WTC11 (cell line): ENCODE results near the gene SRSF1. TPM values are rescaled to one million over a fixed set of nuclear protein-coding genes. Genes with fewer than 3 reads are reported as not detected.

Source experiments
- ATAC-seq: fragments of 200-7000 bp; cut with Tn5 transposase; 2 replicates; pipeline ENCODE4 v1.10.0; 2021; ENCODE audit warnings: mild to moderate bottlenecking, moderate library complexity
- CTCF ChIA-PET: fragments of 300-600 bp; sonication (Branson Sonifier 250); formaldehyde crosslinking; loops from one replicate; lab custom pipeline; 2021; ENCODE audit warnings: antibody characterized with exemption; lab: Charles Lee
- POLR2A ChIA-PET: fragments of 350-600 bp; sonication (Branson Sonifier 250); formaldehyde crosslinking; loops from one replicate; lab custom pipeline; 2021; ENCODE audit warnings: antibody characterized with exemption; lab: Charles Lee
- DNase-seq: peaks from one replicate; pipeline ENCODE4 v3.0.0; 2021; ENCODE audit warnings: low spot score
- H3K27ac Mint-ChIP-seq: 2 replicates; pipeline ENCODE4 v1.8.0; 2021; ENCODE audit warnings: mixed read lengths
- H3K27me3 Mint-ChIP-seq: 2 replicates; pipeline ENCODE4 v1.8.0; 2021; ENCODE audit warnings: low read depth, mild to moderate bottlenecking, moderate library complexity, mixed read lengths
- H3K36me3 Mint-ChIP-seq: 2 replicates; pipeline ENCODE4 v1.8.0; 2021; ENCODE audit warnings: mixed read lengths
- H3K4me1 Mint-ChIP-seq: 2 replicates; pipeline ENCODE4 v1.8.0; 2022; ENCODE audit warnings: mixed read lengths
- H3K4me3 Mint-ChIP-seq: 2 replicates; pipeline ENCODE4 v1.8.0; 2021; ENCODE audit warnings: mild to moderate bottlenecking, moderate library complexity, mixed read lengths
- H3K9me3 Mint-ChIP-seq: 2 replicates; pipeline ENCODE4 v1.8.0; 2021; ENCODE audit warnings: mixed read lengths
- MXD4 ChIP-seq: fragments of 250-450 bp; sonication (Bioruptor Pico); IDR thresholded peaks from 2 replicates; pipeline ENCODE4 v1.8.0; 2021; ENCODE audit warnings: mild to moderate bottlenecking, moderate library complexity, borderline replicate concordance
- ZNF138 ChIP-seq: sonication (generic); formaldehyde crosslinking; conservative IDR thresholded peaks from 2 replicates; pipeline ENCODE4 v1.8.1; 2022; ENCODE audit warnings: mild to moderate bottlenecking, moderate library complexity, missing genetic modification reagents
- total RNA-seq: library from RNA; stranded (reverse); gene quantifications from 3 replicates; pipeline ENCODE4 v1.2.3, GENCODE V29; 2021
- TF ChIP-seq, protein P1 (sequence below): sonication (generic); formaldehyde crosslinking; conservative IDR thresholded peaks from 2 replicates; pipeline ENCODE4 v1.8.1; 2023; ENCODE audit warnings: mild to moderate bottlenecking, low read depth, missing genetic modification reagents, moderate library complexity
- TF ChIP-seq, protein P2 (sequence below): sonication (generic); formaldehyde crosslinking; IDR thresholded peaks from 2 replicates; pipeline ENCODE4 v1.8.1; 2022; ENCODE audit warnings: mild to moderate bottlenecking, moderate library complexity, missing genetic modification reagents
- TF ChIP-seq, protein P3 (sequence below): fragments of 250-450 bp; sonication (Bioruptor Pico); IDR thresholded peaks from 2 replicates; pipeline ENCODE4 v2.1.2; 2022; ENCODE audit warnings: mild to moderate bottlenecking, moderate library complexity
- TF ChIP-seq, protein P4 (sequence below): fragments of 250-450 bp; sonication (Bioruptor Pico); IDR thresholded peaks from 2 replicates; pipeline ENCODE4 v1.9.0; 2021; ENCODE audit warnings: moderate library complexity, mild to moderate bottlenecking, inconsistent platforms, borderline replicate concordance
- TF ChIP-seq, protein P5 (sequence below): sonication (generic); formaldehyde crosslinking; IDR thresholded peaks from 2 replicates; pipeline ENCODE4 v1.8.0; 2022; ENCODE audit warnings: mild to moderate bottlenecking, missing genetic modification reagents
- TF ChIP-seq, protein P6 (sequence below): fragments of 250-450 bp; sonication (Bioruptor Pico); IDR thresholded peaks from 2 replicates; pipeline ENCODE4 v1.9.0; 2021; ENCODE audit warnings: mild to moderate bottlenecking
- TF ChIP-seq, protein P7 (sequence below): sonication (generic); formaldehyde crosslinking; IDR thresholded peaks from 2 replicates; pipeline ENCODE4 v1.8.0; 2022; ENCODE audit warnings: missing genetic modification reagents

Gene SRSF1
- total RNA-seq, 1 experiment from 2014 or later, result 387 TPM

DNA sequence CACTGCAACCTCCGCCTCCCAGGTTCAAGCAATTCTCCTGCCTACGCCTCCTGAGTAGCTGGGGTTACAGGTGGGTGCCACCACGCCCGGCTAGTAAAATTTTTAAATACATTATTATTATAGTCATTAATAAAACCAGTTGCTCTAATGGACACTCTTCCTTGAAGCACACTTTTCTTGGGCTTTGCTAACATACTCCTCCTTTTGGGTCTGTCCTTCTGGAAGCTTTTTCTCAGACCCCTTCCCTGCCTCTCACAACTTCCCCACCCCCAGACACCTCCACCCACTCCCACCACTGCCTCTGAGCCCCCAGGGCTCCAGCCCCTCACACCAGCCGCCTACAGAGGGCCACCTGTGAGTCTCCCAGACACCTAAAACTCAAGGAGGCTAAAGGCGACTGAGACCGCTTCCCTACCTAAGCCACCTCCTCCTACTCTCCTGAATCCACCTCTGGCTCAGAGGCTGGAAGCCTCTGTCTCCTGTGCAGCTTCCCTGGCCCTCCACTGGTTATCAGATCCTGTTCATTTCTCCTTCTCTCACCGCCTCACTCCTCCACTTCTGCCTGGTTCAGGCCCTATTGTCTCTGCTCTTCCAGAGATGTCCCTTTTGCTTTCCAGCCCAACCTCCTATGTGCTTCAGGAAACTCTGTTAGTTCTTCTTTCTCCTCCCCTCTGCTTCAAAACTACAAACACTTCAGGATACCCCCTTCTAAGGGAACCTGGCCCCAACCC is 49.8 kb downstream of the SRSF1 start:
- H3K36me3 Mint-ChIP-seq, result no peaks in the 10 kb centered on the region
- POLR2A ChIA-PET, result no interaction called here
- peaks cover 50% of the 10 kb centered on the region for H3K27me3 Mint-ChIP-seq
- no peak overlapping the region for H3K27ac Mint-ChIP-seq
- no peak for TF ChIP-seq MXD4 (CRISPR knock-in tag)
- no peak overlapping the region for H3K4me3 Mint-ChIP-seq
- H3K4me1 Mint-ChIP-seq, result peaks cover 38% of the 10 kb centered on the region
- DNase-seq (no peak), ATAC-seq (no peak)
- CTCF ChIA-PET, result interaction anchor here (1.1 to 5.8 kb wide), 4 partner anchors 9 to 102 kb away, joined by 3 to 54 read pairs (median 7); no protein-coding TSS in a partner anchor
- no peaks in the 10 kb centered on the region for H3K9me3 Mint-ChIP-seq

DNA sequence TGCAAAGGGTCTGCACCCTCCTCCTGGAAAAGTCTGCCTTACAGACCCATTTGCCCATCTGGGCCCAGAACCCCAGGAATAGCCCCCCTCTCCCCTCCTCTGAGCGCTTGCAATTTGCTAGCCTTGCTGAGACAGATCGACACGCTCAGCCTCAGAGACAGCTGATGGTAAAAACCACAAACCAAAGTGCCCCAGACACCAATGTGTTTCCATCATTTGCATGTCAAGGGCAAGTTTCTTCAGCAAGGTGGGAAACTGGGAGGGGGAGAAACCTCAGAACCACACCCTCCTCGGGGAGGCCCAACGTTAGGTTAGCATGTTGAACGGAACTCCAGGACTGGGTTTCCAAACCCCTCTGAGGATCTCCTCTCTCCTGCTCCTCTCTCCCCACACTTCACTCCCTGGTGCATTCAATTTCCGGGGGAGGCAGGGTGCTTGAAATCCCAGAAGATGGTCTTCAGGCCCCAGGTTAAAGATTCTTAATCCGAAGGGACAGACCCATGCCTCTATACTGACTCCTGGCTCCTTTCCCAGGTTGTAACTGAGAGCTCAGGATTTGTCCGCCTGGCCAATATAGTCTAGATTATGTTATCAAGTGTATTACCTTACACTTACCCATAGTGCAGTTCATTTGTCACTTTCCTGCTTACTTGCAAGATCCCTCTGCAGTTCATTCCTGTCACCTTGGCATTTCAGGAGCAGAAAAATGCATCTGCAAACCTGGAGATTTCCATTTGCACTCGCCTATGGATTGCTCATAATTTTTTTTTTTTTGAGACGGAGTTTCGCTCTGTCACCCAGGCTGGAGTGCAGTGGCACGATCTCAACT is 50.5 kb downstream of the SRSF1 start:
- peak; percentile 12 for ATAC-seq
- POLR2A ChIA-PET, result interaction anchor here (1.0 to 1.5 kb wide), 3 partner anchors 21 to 82 kb away, joined by 3 to 6 read pairs (median 3); no protein-coding TSS in a partner anchor
- H3K27ac Mint-ChIP-seq, result no peak overlapping the region
- CTCF ChIA-PET, result interaction anchor here (0.9 to 5.8 kb wide), 26 partner anchors 10 to 173 kb away, joined by 3 to 54 read pairs (median 7); partner anchors contain the start of gene MRPS23
- TF ChIP-seq, protein P1, sequence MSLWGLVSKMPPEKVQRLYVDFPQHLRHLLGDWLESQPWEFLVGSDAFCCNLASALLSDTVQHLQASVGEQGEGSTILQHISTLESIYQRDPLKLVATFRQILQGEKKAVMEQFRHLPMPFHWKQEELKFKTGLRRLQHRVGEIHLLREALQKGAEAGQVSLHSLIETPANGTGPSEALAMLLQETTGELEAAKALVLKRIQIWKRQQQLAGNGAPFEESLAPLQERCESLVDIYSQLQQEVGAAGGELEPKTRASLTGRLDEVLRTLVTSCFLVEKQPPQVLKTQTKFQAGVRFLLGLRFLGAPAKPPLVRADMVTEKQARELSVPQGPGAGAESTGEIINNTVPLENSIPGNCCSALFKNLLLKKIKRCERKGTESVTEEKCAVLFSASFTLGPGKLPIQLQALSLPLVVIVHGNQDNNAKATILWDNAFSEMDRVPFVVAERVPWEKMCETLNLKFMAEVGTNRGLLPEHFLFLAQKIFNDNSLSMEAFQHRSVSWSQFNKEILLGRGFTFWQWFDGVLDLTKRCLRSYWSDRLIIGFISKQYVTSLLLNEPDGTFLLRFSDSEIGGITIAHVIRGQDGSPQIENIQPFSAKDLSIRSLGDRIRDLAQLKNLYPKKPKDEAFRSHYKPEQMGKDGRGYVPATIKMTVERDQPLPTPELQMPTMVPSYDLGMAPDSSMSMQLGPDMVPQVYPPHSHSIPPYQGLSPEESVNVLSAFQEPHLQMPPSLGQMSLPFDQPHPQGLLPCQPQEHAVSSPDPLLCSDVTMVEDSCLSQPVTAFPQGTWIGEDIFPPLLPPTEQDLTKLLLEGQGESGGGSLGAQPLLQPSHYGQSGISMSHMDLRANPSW, result no peak
- no peak for TF ChIP-seq ZNF138 (CRISPR knock-in tag)
- TF ChIP-seq, protein P2, sequence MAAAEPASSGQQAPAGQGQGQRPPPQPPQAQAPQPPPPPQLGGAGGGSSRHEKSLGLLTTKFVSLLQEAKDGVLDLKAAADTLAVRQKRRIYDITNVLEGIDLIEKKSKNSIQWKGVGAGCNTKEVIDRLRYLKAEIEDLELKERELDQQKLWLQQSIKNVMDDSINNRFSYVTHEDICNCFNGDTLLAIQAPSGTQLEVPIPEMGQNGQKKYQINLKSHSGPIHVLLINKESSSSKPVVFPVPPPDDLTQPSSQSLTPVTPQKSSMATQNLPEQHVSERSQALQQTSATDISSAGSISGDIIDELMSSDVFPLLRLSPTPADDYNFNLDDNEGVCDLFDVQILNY (CRISPR knock-in tag), result no peak
- TF ChIP-seq, protein P3, sequence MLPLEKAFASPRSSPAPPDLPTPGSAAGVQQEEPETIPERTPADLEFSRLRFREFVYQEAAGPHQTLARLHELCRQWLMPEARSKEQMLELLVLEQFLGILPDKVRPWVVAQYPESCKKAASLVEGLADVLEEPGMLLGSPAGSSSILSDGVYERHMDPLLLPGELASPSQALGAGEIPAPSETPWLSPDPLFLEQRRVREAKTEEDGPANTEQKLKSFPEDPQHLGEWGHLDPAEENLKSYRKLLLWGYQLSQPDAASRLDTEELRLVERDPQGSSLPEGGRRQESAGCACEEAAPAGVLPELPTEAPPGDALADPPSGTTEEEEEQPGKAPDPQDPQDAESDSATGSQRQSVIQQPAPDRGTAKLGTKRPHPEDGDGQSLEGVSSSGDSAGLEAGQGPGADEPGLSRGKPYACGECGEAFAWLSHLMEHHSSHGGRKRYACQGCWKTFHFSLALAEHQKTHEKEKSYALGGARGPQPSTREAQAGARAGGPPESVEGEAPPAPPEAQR (CRISPR knock-in tag), result no peak
- TF ChIP-seq, protein P4, sequence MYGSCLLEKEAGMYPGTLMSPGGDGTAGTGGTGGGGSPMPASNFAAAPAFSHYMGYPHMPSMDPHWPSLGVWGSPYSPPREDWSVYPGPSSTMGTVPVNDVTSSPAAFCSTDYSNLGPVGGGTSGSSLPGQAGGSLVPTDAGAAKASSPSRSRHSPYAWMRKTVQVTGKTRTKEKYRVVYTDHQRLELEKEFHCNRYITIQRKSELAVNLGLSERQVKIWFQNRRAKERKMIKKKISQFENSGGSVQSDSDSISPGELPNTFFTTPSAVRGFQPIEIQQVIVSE (CRISPR knock-in tag), result no peak
- TF ChIP-seq, protein P5, sequence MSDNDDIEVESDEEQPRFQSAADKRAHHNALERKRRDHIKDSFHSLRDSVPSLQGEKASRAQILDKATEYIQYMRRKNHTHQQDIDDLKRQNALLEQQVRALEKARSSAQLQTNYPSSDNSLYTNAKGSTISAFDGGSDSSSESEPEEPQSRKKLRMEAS, result no peak
- TF ChIP-seq, protein P6, sequence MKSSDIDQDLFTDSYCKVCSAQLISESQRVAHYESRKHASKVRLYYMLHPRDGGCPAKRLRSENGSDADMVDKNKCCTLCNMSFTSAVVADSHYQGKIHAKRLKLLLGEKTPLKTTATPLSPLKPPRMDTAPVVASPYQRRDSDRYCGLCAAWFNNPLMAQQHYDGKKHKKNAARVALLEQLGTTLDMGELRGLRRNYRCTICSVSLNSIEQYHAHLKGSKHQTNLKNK (CRISPR knock-in tag), result no peak
- TF ChIP-seq, protein P7, sequence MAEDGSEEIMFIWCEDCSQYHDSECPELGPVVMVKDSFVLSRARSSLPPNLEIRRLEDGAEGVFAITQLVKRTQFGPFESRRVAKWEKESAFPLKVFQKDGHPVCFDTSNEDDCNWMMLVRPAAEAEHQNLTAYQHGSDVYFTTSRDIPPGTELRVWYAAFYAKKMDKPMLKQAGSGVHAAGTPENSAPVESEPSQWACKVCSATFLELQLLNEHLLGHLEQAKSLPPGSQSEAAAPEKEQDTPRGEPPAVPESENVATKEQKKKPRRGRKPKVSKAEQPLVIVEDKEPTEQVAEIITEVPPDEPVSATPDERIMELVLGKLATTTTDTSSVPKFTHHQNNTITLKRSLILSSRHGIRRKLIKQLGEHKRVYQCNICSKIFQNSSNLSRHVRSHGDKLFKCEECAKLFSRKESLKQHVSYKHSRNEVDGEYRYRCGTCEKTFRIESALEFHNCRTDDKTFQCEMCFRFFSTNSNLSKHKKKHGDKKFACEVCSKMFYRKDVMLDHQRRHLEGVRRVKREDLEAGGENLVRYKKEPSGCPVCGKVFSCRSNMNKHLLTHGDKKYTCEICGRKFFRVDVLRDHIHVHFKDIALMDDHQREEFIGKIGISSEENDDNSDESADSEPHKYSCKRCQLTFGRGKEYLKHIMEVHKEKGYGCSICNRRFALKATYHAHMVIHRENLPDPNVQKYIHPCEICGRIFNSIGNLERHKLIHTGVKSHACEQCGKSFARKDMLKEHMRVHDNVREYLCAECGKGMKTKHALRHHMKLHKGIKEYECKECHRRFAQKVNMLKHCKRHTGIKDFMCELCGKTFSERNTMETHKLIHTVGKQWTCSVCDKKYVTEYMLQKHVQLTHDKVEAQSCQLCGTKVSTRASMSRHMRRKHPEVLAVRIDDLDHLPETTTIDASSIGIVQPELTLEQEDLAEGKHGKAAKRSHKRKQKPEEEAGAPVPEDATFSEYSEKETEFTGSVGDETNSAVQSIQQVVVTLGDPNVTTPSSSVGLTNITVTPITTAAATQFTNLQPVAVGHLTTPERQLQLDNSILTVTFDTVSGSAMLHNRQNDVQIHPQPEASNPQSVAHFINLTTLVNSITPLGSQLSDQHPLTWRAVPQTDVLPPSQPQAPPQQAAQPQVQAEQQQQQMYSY (CRISPR knock-in tag), result 0 out of 2 replicates have a peak, but pooled peaks have one; percentile 52
- TF ChIP-seq, all 79 proteins: peak for 1
- Mint-ChIP-seq H3K4me3 (peak overlapping the region; percentile 66), H3K4me1 (peaks cover 44% of the 10 kb centered on the region), H3K9me3 (no peaks in the 10 kb centered on the region), H3K36me3 (no peaks in the 10 kb centered on the region), H3K27me3 (peaks cover 48% of the 10 kb centered on the region)
- no peak for DNase-seq
